Gastroesophageal sphincter (tissue), 4 donors: ENCODE measurements around the gene GFRA4. TPM values are rescaled to one million over a fixed set of nuclear protein-coding genes. Genes with fewer than 3 reads are reported as not detected.

Source experiments
- ATAC-seq: fragments of 150-250 bp; one replicate; pipeline ENCODE4 v1.9.1; 2016; ENCODE audit warnings: mild to moderate bottlenecking, moderate library complexity
- H3K27ac ChIP-seq, 4 donors: fragments of 200-600 bp; sonication (generic) in 3 of 4; 1 replicate in 3 of 4; 2 replicates in 1 of 4; pipeline ENCODE4 v1.5.1; 2016 to 2019
- H3K27me3 ChIP-seq: fragments of 200-600 bp; sonication (generic); one replicate; pipeline ENCODE4 v1.5.1; 2019
- H3K36me3 ChIP-seq, 2 donors: fragments of 200-600 bp; sonication (generic); one replicate each; pipeline ENCODE4 v1.5.1; 2019; ENCODE audit warnings: control low read depth in 1 of 2
- H3K4me1 ChIP-seq, 3 donors: fragments of 200-600 bp; sonication (generic); 1 replicate in 2 of 3; 2 replicates in 1 of 3; pipeline ENCODE4 v1.5.1; 2016 to 2019; ENCODE audit warnings: control low read depth in 2 of 3
- H3K4me3 ChIP-seq, 2 donors: fragments of 200-600 bp; sonication (generic); one replicate each; pipeline ENCODE4 v1.5.1; 2019; ENCODE audit warnings: mild to moderate bottlenecking in 1 of 2, moderate library complexity in 1 of 2
- H3K9me3 ChIP-seq, 3 donors: fragments of 200-600 bp; sonication (generic); one replicate each; pipeline ENCODE4 v1.5.1; 2017 to 2019; ENCODE audit warnings: control low read depth in 2 of 3
- CTCF ChIP-seq, 4 experiments: fragments of 200-600 bp in 2 of 4; fragments of 450-650 bp in 2 of 4; sonication (generic) in 1 of 4; IDR thresholded peaks; one replicate each; pipeline ENCODE4 v1.5.1; 2017 to 2019; ENCODE audit warnings: antibody characterized with exemption in 4 of 4, mild to moderate bottlenecking in 2 of 4, moderate library complexity in 2 of 4
- EP300 ChIP-seq: sonication (generic); formaldehyde crosslinking; IDR thresholded peaks from one replicate; pipeline ENCODE4 v1.6.1; 2017; ENCODE audit warnings: antibody characterized with exemption, mild to moderate bottlenecking
- POLR2A ChIP-seq, 2 donors: fragments of 450-650 bp; IDR thresholded peaks; one replicate each; pipeline ENCODE4 v1.6.1; 2017; ENCODE audit warnings: antibody characterized with exemption in 2 of 2, mild to moderate bottlenecking in 2 of 2, moderate library complexity in 1 of 2
- POLR2AphosphoS5 ChIP-seq: sonication (generic); formaldehyde crosslinking; IDR thresholded peaks from one replicate; pipeline ENCODE4 v1.6.1; 2017; ENCODE audit warnings: antibody characterized with exemption
- WGBS, 2 donors: methylation state at CpG; one replicate each; pipeline ENCODE4 v1.1.5; 2018; ENCODE audit warnings: low coverage in 1 of 2; 5-methylcytosine and 5-hydroxymethylcytosine counted together
- total RNA-seq, 4 donors: library from RNA; depleted of rRNA; stranded (reverse); fragments of >200 nt; gene quantifications; one replicate each; pipeline ENCODE4 v1.1.0, GENCODE V29; 2016

Gene GFRA4
- total RNA-seq, 4 donors from 2014 or later = not detected

GRCh38 chr20:3705491-3705969 is 42.3 kb upstream of the GFRA4 start:
- Histone ChIP-seq H3K9me3 (no peaks in the 10 kb centered on the region), H3K27ac (no peak overlapping the region), H3K4me1 (peaks cover 0 to 9% (median 4%) of the 10 kb centered on the region in 3 donors), H3K4me3 (no peak overlapping the region), H3K36me3 (no peaks in the 10 kb centered on the region), H3K27me3 (no peaks in the 10 kb centered on the region)
- no peak for ATAC-seq
- TF ChIP-seq POLR2A (IDR thresholded peaks at IDR 0.05) (no peak), EP300 (no peak), CTCF (IDR thresholded peaks at IDR 0.05) (no peak), POLR2AphosphoS5 (no peak)
- 80 to 100% methylated on average over 1 of the region's 14 CpGs for WGBS, 2 donors

GRCh38 chr20:3704087-3704486 is 40.9 kb upstream of the GFRA4 start:
- ATAC-seq = no peak
- Histone ChIP-seq H3K9me3 (no peaks in the 10 kb centered on the region), H3K27me3 (no peaks in the 10 kb centered on the region), H3K4me3 (no peak overlapping the region), H3K36me3 (no peaks in the 10 kb centered on the region), H3K4me1 (no peaks in the 10 kb centered on the region), H3K27ac (no peak overlapping the region)
- 20 to 59% methylated on average over 1 to 4 of the region's 5 CpGs for WGBS, 2 donors
- TF ChIP-seq EP300 (no peak), POLR2A (IDR thresholded peaks at IDR 0.05) (no peak), CTCF (IDR thresholded peaks at IDR 0.05) (no peak), POLR2AphosphoS5 (no peak)

- H3K27me3 ChIP-seq = no peaks in the 10 kb centered on the region
- no peak for TF ChIP-seq CTCF (IDR thresholded peaks at IDR 0.05)
- H3K27ac ChIP-seq = no peak overlapping the region
- H3K4me3 ChIP-seq = no peak overlapping the region
- H3K36me3 ChIP-seq = no peaks in the 10 kb centered on the region
- no peak for ATAC-seq
- no peaks in the 10 kb centered on the region for H3K9me3 ChIP-seq
- 79 to 86% methylated on average over 3 to 4 of the region's 11 CpGs for WGBS, 2 donors
- H3K4me1 ChIP-seq = no peaks in the 10 kb centered on the region
These were observed 39.6 kb upstream of the GFRA4 start for GRCh38 chr20:3702611-3703391.

- Histone ChIP-seq H3K27me3 (no peaks in the 10 kb centered on the region), H3K4me1 (no peaks in the 10 kb centered on the region), H3K27ac (no peak overlapping the region), H3K9me3 (peaks cover 0 to 4% (median 0%) of the 10 kb centered on the region in 3 donors), H3K36me3 (no peaks in the 10 kb centered on the region), H3K4me3 (no peak overlapping the region)
- WGBS, 2 donors = 80% methylated on average over 8 of the region's 13 CpGs; no CpG with 5 or more reads in 1 of the 2 donors
- no peak for TF ChIP-seq CTCF (IDR thresholded peaks at IDR 0.05)
- no peak for TF ChIP-seq POLR2AphosphoS5
- TF ChIP-seq POLR2A (IDR thresholded peaks at IDR 0.05) = no peak
- no peak for TF ChIP-seq EP300
- ATAC-seq = no peak
These were observed 38.1 kb upstream of the GFRA4 start for GRCh38 chr20:3701061-3701998.
